SHP77 treated with DMSO at 0.1 percent for 48 hours (cell line): ENCODE measurements around the gene PADI6.

Source experiments
- DNase-seq: peaks from one replicate; lab custom pipeline; 2025; lab: John Stamatoyannopoulos, UW

PADI6 gene

DNA sequence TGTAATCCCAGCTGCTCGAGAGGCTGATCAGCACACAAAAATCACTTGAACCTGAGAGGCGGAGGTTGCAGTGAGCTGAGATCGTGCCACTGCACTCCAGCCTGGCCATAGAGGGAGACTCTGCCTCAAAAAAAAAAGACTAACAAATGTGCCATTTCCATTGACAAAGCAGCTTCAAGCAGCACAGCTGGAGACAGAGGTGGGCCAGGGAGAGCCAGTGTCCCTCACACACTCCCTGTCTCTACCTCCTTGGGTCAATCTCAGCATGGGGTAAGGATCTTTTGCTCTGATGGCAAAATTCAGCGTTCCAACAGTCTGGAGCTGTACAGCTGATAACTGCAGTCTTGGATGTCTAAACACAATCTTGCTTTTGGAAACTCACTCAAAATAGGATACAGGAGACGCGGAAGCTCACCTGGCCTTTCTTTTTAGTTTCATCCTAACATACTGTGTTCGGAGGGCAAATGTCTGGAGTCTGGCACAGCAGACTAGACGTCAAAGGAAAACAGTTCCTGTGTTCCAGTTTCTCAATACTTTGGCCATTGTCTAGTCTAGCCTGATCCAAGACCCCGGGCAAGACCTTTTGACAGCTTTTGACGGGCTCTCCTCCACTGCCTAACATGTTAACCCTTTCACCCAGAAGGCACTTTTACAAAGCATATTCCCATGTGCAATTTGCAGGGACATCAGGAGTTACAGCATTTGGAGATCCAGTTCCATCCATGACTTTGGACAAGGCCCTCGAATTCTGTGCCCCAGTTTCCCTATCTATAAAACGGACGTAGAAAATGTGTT, 64.6 kb downstream of the PADI6 start:
- no peak for DNase-seq

DNA sequence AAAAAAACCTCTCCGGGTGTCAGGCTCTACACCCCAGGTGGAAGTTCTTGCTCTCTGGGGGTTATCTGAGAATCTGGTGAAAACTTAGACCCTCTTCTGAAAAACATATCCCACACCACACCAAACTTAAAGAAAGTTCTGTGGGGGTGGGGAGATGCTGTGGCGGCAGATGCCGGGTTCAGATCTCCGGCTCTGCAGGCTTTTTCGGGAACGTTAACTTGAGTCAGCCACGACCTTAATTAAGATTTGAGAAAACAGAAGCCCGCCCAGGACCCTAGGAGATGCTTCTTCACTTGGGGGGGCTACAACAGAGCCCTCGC, 65.2 kb downstream of the PADI6 start:
- no peak for DNase-seq

DNA sequence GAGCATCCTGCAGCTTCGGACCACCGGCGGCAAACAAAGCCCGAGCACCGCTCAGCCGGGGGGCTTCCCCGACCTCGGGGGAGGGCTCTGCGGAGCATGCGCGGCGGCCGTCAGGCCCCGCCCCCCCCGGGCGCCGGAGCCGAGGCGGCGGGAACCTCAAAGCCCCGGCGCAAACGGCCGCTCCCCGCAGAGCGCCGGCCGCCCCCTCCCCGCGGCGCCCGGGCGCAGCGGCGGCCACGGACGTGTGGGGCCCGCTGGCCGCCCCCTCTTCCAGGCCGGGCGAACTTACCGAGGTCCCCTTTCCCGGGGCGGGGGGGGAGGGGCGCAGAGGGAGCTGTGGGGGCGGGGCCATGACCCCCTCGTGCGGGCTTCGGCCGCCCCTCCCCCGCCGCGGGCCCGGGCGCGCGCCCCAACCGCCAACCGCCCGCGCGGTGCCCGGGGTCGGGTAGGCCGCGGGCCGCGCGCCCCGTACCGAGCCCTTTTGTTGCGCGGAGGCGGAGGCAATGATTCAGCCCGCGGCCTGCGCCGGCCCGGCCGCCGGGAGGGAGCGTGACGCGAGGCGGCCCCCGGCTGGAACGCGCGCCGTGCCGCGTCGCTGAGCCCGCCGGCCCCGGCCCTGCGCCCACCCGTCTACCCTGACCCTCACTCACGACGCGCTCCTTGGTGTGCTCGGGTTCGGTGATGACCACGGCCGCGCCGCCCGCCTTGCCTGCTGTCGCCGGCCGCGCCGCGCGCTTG, 65.8 kb downstream of the PADI6 start:
- DNase-seq = no peak

DNA sequence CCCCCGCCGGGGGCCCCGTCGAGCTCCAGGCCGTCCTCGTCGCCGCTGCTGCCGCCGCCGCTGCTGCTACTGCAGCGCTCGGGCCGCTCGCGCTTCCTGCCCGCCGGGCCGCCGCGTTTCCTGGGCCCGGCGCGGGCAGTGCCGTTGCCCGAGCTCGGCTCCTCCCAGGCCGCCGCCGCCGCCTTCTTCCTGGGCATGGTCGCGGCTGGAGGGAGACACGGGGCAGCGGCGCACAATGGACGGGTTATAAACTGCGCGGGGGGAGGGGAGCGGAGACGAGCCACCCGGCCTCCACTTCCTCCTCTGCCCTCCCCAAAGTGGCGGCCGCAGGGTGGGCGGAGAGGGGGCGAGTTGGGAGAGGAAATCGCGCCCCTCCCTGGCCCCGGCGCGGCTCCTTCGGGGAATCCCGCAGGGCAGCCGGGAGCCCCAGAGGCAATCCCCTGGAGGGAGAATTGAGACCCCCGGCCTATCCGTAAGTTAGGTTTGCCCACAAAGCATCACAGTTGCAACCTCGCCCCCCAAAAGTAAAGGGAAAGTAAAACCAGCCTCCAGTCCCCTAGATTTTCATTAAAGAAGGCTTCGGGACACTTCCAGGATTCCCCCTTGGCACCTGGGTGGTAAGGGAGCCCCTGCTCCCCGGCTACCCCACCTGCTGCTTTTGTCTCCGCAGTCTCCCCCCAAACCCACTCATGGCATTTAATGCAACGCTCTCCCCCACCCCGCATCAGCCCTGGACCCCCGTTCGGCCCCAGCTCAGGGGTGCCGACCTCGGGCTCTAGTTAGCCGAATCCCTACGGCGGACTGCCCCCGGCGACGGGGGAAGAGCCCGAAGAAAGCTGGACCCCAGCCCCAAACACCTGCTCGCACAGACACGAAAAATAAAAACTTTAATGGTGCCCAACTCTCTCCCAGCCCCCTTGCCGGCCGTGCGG, 66.6 kb downstream of the PADI6 start:
- no peak for DNase-seq

DNA sequence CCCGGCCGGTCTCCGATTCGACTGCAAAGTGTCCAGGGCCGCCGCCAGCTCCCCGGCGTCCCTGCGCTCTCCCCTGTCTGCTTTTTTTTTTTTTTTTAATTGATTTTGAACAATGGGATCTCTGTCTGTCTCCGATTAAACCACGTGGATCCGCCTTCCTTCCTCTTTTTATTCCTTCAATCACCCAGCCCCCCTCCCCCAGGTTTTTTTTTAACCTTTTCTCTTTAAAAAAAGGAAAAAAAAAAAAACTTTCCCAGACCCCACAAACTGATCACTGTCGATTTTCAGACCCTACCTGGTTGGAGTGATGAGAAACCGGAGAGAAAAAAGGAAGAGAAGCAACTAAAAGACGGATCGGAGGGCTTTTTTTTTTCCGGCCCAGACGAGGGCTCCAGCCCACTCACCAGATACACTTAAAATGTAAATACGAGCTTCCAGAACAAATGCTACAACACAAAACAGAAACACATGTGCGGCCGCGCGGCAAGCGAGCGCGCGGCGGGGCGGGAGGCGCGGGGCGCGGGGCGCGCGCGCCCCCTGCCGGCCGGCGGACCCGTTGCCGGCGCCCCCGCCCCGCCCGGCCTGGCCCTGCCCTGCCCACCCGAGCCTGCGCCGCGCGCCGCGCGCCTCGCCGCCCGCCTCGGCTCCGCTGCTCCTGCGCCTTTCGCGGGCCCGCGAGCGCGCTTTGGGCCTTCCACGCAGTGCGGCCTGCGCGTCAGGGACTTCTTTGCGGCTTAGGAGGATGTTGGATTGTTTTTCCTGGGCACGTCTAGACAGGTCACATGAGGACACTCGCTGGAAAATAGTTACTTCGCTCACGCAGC, 67.5 kb downstream of the PADI6 start, which contains the start of gene RCC2:
Gene RCC2, minus strand, starts transcription at position 428 of the 824 bp plus-strand sequence. CDS start 1,163 bp downstream, outside the sequence.
- peak; percentile 67 for DNase-seq

DNA sequence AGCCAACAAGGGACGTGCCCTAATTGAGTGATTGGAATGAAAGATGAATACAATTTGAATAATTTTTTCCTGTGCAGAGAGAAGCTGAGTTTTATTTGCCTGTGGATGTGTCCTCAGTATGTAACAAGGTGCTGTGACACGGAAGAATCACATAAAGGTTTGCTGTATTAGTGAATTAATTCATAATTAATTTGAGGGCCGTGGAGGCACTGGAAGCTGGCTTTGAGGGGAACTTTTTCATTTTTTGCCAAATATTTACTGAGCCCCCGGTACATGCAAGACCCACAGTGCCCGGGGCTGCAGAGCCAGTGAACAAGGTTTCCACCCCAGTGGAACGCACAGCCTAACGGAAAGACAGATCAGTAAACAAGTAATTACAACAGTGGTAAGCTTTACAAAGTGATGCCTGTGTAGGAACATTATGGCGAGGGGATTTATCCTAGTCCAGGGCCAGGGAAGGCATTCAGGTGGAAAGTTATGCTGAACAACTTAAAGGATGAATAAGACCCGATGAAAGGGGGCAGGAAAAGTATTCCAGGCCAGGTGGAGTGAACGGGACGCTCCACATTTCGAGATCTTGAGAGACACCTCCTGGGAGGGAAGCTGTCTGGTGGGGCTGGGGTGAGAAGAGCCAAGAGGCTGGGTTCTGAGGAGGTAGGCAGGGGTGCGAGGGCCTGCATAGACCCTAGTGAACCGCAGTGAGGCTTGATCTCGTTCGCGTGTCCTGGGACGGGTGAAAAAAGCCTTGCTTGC, 68.3 kb downstream of the PADI6 start:
- DNase-seq = no peak

DNA sequence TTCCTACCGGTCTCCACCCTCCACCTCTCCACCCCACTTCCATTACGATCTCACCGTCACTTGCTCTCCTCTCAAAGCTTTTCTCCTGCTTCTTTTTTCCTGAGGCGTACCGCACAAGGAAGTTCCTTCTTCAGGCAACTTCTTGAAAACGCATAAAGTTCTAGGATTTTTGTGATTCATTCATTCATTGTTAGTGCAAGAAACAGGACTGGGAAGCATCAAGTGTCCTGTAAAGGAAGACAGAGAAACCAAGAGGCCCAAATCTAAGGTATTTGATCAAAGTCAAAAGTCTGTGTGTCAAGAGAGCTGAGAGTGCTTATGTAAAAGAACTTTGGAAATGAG, 68.8 kb downstream of the PADI6 start:
- no peak for DNase-seq

DNA sequence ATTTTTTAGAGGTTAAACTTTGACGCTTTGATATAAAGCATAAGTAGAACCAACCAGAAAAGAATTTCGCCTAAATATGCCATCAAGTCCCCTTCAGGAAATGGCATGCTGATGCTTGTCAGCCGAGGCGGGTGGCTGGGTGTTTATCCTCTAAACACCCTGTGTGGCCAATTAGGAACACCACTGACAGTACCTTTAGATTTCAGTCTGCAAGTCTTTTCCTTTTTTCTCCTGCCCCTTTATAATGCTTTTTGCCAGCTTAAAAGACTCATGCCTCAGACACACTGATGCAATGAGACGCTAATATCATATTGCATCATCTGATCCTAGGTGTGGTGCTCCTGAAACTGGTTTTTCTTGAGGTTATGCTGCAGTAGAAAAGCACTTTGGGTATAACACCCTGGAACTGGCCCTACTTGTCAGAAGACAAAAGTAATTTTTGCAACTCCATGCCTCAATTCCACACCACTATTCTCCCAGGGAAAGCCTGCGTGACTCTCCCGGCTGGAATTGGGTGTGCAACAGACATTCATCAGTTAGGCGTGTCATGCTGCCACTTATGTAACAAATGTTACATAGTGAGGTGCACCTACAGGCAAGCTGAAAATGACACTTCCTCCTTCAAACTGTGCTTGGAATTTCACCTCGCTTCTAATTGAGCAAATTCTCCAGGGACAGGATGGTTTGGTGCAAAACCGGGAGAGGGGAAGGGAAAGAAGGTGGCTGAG, 69.4 kb downstream of the PADI6 start:
- no peak for DNase-seq

DNA sequence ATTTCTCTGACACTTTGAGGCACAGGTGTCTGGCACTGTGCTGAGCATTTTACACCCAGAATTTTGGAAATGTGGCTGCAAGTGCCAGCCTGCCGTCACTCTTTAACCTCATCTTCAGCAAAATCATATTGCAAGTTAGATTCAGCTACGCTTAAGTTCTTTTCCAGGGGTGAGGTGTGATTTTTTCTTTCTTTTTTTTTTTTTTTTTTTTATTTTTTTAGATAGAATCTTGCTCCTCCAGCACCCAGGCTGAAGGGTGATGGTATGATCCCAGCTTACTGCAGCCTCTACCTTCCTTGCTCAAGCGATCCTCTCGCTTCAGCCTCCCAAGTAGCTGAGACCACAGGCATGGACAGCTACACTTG, 70.0 kb downstream of the PADI6 start:
- DNase-seq = no peak

DNA sequence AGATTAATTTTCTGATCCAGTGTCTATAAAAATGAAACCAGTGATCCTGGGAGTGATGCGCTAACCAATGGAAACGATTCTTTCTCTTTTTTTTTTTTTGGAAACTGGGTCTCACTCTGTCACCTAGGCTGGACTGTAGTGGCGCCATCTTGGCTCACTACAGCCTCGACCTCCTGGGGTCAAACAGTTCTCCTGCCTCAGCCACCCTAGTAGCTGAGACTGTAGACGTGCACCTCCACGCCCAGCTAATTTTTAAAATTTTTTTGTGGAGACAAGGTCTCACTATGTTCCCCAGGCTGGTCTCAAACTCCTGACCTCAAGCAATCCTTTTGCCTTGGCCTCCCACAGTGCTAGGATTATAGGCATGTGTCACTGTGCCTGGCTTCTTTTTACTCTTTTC, 70.8 kb downstream of the PADI6 start:
- DNase-seq = no peak

DNA sequence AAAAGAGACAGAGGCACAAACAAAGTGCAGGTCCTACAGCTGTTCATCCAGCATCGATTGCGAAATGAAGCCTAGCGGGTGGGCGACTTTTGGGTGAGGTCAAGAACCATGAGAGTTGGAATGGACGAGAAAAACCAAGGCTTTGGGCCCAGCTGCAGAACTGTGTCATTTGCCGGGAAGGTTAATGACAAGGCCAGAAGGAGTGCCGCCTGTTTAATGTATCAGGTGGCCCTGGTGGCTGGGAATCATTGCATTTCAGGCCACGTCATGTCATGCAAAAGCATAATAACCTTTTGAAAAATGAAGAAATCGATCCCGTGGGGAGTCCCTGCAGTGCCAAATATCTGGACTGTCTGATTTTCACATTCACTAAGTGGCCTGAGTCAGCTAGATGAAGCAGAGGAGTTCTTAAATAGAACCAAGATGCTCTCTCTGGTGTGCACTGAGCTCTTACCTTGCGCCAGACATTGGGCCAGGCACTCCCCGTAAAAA, 75.6 kb downstream of the PADI6 start:
- DNase-seq = no peak
